ENCODE measurements around the gene SLC16A8. TPM values are rescaled to one million over a fixed set of nuclear protein-coding genes. Genes with fewer than 3 reads are reported as not detected.

SLC16A8 gene
- polyA plus RNA-seq, 4 donors, result 0.76 to 3.3 (median 1.8) TPM

DNA sequence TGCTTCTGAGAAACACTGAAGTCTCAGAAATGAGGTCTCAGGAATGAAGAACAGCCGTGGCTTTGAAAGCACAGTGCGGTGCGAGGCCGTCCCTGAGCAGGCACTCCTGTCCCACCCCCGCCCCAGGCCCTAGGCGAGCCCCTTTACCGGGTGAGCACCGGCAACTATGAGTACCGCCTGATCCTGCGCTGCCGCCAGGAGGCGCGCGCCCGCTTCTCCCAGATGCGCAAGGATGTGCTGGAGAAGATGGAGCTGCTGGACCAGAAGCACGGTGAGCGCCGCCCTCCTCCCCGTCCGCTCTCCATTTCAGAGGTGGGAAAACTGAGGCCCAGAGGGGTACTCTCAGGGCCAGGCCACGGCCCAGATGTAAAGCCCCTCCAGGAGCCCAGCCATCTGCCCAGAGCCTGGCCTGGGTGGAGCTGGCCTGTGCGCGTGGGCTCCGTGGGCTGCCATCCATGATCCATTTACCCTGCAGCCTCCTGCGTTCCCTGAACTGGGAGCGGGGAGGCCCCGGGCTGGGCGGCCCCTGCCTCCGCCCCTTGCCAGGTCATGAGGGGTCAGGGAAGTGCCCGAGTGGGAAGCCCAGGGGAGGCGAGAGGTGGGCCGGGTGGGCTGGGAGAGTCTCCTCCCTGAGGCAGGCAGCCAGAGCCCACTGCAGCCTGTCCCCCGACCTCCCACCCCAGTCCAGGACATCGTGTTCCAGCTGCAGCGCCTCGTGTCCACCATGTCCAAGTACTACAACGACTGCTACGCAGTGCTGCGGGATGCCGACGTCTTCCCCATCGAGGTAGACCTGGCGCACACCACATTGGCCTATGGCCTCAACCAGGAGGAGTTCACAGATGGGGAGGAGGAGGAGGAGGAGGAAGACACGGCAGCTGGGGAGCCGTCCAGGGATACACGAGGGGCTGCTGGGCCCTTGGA lies 9.5 kb downstream of the SLC16A8 start:
- DNase-seq (ENCODE audit: low read depth in 4 of 4, low spot score in 2 of 4), result no peak

DNA sequence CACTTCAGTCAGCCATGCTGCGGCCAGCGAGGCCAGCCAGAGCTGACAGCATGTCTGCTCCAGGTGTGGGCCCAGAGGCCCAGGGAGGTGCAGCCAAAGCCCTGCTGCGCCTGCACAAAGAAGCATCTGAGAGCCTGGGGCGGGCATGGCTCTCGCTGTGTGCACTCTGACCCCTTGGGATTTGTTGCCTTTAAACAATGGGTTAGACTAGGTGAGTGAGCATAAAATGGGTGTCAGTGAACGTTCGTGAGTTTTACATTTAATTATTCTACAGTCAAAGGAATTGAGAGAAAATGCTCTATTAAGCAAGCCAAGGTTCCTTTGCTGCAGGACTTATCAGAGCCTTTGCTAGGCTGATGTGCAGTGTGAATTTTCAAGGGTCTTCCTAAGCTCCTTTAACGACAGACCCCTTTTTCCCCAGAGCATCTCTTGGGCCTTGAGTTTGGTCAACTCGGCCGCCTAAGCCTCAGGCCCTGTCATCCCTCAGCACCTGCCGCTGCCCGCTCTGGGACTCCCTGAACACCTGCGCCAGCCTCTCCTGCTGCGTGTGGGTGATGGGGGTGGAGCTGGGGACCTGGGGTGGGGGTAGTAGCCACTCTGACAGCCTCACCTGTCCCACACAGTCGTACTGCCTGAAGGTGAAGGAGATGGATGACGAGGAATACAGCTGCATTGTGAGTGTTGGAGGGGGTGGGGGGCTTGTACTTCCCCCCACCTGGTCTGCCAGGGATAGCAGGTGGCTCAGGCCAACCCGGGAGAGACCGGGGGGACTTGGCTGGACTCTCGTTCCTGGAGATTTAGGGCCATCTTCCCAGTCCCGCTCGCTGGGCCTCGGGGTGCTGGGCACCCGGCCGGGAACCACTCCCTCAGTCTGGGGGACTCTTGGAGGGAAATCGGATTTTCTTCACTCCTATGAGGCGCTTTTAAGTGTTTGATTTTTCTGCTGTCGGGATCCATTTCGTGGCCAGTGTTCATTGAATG lies 10.5 kb downstream of the SLC16A8 start:
- no peak for DNase-seq (ENCODE audit: low read depth in 4 of 4, low spot score in 2 of 4)

DNA sequence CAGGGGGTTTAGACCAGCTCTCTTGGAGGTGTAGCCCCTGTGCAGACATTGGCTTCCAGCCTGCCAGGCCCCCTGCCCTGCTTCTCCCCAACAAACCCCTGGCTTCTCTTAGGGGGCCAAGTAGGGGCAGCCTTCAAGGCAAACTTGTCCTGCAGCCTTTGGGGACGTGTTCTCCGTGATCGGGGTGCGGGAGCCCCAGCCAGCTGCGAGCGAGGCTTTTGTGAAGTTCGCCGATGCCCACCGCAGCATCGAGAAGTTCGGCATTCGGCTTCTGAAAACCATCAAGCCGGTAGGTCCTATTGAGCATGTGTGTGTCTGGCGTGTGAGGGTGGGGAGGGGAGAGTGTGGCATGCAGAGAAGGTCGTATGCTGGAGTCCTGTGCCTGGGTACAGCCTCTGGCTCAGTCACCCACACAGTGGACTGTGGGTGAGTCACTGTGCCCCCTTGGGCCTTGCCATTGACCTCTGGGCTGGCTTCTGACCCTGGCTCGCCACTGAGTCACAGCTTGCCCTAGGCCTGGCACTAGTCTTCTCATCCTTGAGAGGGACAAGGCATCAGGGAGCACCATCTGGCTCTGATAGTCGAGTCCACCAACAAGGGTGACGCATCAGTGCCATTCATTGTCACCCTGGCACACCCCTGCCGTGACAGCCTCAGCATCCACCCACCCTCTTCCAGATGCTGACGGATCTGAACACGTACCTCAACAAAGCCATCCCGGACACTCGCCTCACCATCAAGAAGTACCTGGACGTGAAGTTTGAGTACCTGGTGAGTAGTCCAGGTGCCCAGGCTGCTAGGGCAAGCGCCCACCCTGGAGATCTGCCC lies 11.4 kb downstream of the SLC16A8 start:
- no peak for DNase-seq (ENCODE audit: low read depth in 4 of 4, low spot score in 2 of 4)

DNA sequence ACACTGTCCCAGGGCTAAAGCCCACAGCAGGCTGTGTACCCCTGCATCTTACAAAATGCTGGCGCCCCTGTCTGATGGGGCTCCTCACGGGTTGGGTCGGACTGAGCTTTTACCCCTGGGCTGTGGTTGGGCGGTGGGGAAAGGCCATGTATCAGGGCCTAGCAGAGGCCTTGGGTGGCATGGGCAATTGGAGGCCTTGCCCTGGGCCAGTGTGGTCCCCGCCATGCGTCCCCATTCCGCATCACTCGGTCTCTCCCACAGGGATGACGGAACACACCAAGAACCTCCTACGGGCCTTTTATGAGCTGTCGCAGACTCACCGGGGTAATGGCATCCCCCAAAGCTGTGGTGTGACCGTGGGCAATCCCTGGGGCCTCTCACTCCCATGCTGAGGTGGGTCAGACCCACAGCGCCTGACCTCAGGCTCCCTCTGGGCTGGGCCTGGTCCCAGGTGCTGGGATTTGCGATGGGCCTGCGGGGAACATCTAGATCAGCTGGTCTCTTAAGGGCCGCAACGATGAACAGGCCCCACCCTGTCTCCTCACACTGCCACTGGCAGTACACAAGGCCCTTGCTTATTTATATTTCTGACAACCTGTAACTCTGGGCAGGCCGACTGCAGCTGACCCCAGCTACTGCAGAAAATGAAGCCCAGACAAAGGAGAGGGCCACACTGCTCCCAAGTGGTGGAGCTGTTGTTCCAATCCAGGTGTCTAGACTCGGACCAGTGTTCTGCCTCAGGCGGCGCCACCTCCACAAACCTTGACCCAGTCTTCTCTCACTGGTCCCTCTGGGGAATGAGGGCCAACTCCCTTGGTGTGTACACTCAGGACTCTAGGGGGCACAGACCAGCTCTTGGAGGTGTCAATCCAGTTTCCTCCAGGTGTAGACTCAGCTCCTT lies 12.3 kb downstream of the SLC16A8 start:
- no peak for DNase-seq (ENCODE audit: low read depth in 4 of 4, low spot score in 2 of 4)

DNA sequence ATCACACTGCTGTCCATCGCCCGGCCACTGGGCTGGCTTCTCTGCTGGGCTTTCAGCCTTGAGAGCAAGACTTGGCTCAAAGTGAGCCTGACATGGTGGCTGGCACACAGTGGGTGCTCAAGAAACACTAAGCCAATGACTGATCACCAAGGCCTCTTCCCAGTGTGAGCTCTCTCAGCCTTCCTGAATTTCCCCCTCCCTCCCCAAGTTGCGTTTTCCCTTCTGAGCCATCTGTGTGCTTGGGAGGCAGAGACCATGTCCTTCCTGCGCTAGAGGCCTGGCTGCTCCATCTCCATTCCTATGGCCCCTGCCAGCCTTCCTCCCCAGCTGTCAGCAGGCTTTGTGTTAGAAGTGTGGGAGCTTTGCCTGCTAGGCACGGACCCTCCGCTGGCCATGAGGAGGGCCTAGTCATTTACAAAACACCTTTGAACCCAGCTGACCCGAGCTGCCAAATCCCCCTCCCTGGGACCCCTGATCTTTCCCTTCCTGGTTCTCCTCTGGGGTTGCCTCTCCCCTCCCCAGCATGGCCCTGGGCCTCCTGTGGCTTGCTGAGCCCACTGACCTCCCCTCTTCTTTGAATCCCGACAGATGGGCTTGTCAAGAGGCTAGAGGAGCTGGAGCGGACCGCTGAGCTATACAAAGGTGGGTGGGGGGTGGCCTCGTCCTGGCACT lies 13.6 kb downstream of the SLC16A8 start:
- DNase-seq (ENCODE audit: low read depth in 4 of 4, low spot score in 2 of 4), result no peak

DNA sequence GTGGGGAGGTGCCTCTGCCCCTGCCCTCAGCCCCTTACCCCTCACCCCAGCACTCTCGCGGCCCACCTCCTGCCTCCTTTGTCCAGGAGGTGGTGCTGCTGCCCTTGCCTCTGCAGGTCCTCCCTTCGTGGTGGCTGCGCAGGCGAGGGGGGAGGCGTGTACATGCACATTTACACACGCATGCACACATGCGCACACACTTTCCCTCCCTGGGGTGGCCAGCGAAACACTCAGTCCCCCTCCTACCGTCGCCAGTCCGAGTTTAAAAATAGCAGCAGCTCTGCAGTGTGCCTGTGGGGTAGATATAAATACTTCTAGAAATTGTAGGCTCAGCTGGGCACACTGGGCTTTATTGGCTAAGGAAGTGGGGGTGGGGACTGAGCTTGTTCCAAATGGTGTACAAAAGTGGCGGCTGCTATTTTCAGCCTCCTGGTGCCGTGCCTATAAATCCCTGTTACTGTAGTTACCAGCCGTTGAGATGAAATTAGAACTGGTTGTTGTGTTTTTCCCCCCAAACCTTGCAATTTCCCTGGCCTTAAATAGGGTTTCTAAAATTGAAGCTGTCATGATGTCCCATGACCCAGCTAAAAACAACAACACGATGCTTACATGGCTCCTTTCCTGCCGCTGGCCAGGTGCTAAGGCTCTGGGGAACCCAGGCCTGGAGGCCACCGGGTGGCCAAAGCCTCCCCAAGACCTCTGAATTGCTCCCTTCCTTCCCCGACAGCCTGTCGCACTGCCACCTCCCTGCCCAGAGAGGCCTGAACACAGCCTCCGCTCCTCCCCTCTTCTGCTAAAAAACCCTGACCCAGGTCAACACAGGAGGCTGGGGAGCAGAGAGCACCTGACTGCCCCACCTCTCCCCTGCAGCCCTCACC lies 14.4 kb downstream of the SLC16A8 start:
- no peak for DNase-seq (ENCODE audit: low read depth in 4 of 4, low spot score in 2 of 4)

DNA sequence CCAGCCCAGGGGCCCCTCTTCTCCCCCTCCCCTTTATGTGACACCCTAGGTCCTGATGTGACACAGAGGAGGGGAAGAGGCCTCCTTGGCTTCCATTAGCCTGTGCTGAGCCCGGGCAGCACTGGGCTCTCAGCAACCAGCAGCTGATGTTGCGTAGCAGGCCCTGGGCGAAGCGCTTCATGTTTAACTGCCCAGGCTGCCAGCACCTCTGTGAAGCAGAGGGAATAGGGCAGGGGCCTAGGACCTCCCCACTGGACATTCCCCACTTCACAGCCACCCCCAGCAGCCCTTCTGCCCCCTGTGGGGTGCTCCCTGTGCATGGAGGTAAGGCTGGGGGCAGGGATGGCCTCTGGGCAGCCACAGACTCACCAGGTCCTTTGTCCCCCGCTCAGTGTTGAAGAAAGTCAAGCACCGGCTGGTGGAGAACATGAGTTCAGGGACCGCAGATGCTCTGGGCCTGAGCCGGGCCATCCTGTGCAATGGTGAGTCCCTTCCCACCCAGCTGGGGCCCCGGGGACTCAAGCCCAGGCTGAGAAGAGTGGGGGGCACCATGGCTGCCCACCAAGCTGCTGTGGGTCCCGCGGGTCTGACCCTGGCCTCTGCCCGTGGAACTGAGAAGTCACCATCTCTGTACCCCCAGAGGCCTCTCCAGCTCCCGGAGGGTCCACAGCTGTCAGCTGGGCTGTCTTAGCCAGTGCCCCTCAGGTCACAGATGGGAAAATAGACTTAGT lies 15.2 kb downstream of the SLC16A8 start:
- DNase-seq (ENCODE audit: low read depth in 4 of 4, low spot score in 2 of 4), result no peak

DNA sequence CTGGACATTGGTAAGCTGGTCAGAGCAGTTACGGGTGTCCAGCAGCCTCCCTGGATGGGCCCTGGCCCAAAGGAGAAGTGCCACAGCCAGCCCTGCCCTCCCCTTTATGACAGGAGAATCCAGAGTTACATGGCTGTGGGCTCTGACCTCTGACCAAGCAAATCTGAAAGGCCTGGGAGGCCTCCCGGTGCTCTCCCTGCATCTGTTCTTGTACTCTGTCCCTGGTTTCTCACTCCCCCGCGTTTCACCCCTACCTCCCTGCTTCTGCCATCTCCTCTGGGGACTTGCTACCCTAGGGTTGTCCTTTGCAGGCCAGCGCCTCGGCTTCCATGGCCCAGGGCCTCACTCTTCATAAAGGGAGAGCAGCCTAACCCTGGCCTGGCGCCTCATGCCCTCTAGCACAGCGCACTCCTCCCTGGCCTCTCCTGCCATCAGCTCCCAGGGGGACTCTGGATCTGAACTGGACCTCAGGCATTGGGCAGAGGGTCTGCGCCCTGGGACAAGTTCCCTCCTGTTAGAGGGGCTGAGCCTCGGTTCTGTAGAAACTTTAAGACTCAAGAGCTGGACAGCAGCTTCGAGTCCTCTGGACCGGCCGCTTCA lies 16.1 kb downstream of the SLC16A8 start:
- no peak for DNase-seq (ENCODE audit: low read depth in 4 of 4, low spot score in 2 of 4)

DNA sequence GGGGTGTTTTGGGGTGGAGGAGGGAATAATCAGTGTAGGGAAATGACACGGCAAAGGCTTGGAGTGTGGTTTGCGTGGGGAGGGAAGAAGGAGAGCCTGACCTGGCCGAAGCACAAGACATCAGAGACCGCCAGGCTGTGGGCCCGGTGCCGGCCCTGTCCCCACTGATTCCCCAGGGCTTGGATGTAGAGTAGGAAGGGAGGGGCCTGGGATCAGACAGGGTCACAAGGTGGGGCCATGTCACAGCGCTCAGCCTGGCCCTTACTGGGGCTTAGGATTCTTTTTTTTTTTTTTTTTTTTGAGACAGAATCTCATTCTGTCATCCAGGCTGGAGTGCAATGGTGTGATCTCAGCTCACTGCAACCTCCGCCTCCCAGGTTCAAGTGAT lies 17.0 kb downstream of the SLC16A8 start:
- DNase-seq (ENCODE audit: low read depth in 4 of 4, low spot score in 2 of 4), result no peak

DNA sequence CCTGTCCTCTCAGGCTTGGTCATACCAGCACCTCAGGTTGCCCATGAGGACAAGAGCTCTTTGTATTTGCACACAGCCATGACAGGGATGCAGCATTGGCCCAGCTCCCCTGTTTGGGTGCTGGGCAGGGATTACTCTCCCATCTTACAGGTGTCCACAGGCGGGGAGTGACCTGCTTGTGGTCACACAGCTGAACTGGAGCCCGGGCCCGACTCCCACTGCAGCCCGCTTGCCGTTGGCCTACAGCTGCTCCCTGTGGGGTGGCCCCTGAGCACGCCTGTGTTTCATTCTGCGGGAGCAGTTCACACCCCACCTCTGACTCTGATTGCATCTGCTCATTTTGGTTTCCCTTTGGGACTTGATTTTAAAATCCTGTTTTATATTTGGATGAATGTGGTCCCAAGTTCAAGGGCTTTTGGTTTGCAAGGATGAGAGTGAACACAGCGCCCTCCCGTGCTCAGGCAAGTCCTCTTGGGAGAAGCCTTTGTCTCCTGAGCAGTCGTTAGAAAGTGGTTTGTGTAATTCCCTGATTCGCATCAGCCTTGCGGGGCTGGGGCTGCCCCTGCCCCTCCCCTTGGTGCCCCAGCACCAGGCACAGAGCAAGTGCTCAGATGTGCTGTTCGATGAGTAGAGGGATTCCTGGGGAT lies 17.5 kb downstream of the SLC16A8 start:
- no peak for DNase-seq (ENCODE audit: low read depth in 4 of 4, low spot score in 2 of 4)

DNA sequence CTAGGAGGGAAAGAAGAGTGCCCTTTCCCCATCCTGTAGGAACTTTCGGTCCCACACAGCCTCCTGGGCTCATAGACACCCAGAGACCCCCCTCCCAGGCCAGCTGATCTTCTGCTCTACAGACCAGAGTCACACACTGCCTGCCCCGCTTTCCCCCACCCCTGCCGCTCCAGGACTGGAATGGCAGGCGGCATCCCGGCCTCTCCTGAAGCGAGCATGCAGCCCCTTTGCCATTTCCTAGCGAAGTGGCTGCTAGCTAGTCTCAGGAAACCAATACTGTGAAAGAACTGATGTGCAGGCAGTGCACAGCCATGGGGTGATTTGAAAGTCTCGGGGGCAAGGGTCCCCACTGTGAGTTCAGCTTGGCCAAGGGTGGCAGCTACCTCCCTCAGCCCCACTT lies 18.4 kb downstream of the SLC16A8 start:
- DNase-seq (ENCODE audit: low read depth in 4 of 4, low spot score in 2 of 4), result no peak

DNA sequence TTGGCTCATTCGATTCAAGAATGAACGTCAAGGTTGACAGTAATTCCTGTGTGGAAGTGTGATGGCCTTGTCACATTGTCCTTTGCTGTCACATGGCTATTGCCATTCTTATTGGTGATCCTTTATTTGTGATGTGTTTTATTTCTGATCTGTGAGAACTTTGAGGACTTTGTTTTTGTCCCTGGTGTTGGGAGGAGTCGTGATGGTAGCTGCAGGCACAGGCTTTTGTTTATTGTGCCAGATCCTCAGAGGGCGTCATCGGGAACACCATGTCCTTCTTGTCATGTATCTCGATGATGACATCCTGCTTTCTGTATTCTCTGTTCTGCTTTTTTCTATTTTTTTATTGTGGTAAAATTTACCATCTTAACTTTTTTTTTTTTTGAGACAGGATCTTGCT lies 21.2 kb downstream of the SLC16A8 start:
- DNase-seq (ENCODE audit: low read depth in 4 of 4, low spot score in 2 of 4), result no peak

DNA sequence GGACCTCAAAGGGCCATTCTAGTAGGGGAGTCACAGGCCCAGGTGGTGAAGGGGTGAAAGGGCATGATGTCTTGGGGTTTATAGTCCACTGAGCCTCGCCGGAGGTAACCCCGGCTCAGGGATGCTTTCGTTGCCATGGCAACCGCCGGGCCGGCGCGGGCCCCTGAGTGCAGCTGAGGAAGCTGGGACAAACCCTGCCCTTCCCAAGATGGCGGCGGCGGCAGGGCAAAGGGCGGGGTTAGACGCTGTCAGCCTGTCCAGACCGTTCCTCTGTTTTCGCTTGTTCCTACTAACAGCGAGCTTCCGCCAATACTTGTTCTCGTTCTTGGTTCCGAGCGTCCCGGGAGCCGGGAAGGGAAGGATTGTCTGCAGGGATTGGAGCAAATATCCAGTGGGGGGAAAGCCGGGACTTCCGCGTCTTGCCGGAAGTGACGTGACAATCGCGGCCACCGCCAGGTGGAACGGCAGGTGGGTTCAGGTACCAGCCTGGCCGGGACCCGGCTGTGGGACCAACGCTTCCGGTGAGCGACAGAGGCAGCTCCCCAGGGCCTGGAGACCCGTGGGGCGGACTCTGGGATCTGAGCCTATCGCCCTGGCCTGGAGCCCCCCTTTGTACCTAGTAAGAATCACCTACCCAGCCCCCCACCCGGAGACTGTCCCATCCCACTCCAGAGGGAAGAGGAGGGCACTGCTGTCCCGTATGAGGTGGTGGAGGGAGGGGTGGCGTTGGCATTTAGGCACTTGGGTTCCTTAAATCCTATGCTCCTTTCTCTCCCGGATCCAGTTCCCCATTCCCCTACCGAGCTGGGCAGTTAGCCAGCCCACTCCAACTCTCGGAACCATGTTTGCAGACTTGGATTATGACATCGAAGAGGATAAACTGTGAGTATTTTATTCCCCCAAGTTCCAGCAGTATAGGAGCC lies 26.8 kb downstream of the SLC16A8 start, which contains the start of gene PICK1:
Gene PICK1, plus strand, starts transcription at position 436 of the 923 bp plus-strand sequence. Its CDS starts 406 bp downstream, at position 842.
- peak; percentile 72 to 89 (median 78) for DNase-seq (ENCODE audit: low read depth in 4 of 4, low spot score in 2 of 4)

DNA sequence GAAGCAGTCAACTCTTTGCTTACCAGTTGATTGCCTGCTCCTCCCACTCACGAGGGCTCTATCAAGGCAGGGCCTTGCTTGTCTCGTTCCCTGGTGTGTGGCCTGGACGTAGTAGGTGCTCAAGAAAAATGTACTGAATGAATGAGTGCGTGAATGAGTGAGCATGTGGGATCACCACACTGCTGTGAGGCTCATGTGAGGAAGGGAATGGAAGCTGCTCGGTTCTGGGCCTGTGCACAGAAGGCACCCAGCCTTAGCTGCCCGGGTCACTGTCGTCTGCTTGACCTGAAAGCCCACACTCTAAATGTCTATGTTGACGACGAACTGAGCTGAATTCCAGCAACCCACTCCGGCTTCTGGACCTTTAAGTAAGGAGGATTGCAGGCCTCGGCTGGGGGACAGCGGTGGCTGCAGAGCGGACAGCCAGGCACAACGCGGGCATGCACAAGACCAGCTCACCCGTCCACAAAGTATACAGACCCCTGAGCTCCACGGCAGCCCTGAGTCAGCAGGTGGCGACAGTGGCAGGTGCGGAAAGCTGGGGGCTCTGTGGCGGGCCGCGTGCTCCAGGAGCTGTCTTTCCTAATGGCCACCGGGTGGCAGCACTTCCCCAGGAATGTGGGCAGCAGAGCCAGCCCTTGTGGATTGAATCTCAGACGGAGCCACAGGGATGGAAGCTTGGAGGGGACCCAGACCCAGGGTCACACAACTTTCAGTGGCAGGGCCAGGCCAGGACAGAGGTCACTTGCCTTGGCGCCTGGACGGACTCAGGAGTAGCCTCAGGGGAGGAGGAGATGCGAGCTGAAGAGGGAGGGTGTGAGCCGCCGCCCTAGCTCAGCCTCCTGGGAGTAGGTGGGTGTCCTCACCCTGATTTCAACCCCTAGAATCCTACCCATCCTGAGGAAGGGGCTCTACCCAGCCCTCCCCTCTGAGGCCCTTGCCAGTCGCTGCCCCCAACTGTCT lies 31.8 kb downstream of the SLC16A8 start:
- DNase-seq (ENCODE audit: low read depth in 4 of 4, low spot score in 2 of 4), result peak in 2 of 4 donors; percentile 67 to 70
